Muscle layer of duodenum (tissue), 2 donors: ENCODE data around the gene MOB3B.

Experiments used
- H3K27ac ChIP-seq: one replicate; pipeline ENCODE4 v1.7.0; 2013; ENCODE audit warnings: mild to moderate bottlenecking, low read length
- H3K27me3 ChIP-seq: one replicate; pipeline ENCODE4 v1.7.0; 2013; ENCODE audit warnings: low read depth, mild to moderate bottlenecking, control low read depth, low read length
- H3K36me3 ChIP-seq, 2 donors: one replicate each; pipeline ENCODE4 v1.7.0; 2013; ENCODE audit warnings: low read length in 2 of 2, control low read depth in 1 of 2, mild to moderate bottlenecking in 1 of 2; ENCODE audit not compliant: insufficient read depth in 2 of 2, control insufficient read depth in 1 of 2
- H3K4me1 ChIP-seq, 2 donors: one replicate each; pipeline ENCODE4 v1.7.0; 2013; ENCODE audit warnings: low read length in 2 of 2, mild to moderate bottlenecking in 2 of 2, control low read depth in 1 of 2, moderate library complexity in 1 of 2; ENCODE audit not compliant: insufficient read depth in 2 of 2, control insufficient read depth in 1 of 2
- H3K4me3 ChIP-seq, 2 donors: one replicate each; pipeline ENCODE4 v1.7.0; 2013; ENCODE audit warnings: low read length in 2 of 2, low read depth in 1 of 2, mild to moderate bottlenecking in 1 of 2
- H3K9me3 ChIP-seq, 2 donors: one replicate each; pipeline ENCODE4 v1.7.0; 2013; ENCODE audit warnings: low read length in 2 of 2, control low read depth in 1 of 2, mild to moderate bottlenecking in 1 of 2; ENCODE audit not compliant: control insufficient read depth in 1 of 2
- donor health status: healthy.

Gene MOB3B

DNA sequence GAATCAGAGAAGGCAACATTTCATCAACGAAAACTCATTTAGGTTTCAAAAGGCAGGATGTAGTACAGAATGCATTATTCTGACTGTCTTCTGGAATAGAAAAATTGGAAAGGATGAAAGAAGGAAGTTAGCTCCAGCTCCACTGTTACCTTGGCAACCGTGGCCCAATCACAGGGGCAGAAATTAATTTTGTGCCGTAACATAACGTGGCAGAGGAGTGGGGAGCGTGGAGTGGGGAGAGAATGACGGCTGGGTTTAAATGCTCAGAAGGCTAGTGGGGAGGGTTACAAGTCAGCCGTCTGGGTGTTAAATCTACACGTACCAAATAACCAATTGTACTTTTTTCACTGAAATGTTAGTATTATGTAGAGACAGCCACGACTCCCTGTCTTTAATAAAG, 200.3 kb downstream of the MOB3B start:
- Histone ChIP-seq H3K9me3 (no peaks in the 10 kb centered on the region), H3K36me3 (no peaks in the 10 kb centered on the region), H3K4me3 (no peak overlapping the region), H3K27me3 (no peaks in the 10 kb centered on the region), H3K27ac (no peak overlapping the region), H3K4me1 (peaks cover 5 to 7% of the 10 kb centered on the region in 2 donors)

DNA sequence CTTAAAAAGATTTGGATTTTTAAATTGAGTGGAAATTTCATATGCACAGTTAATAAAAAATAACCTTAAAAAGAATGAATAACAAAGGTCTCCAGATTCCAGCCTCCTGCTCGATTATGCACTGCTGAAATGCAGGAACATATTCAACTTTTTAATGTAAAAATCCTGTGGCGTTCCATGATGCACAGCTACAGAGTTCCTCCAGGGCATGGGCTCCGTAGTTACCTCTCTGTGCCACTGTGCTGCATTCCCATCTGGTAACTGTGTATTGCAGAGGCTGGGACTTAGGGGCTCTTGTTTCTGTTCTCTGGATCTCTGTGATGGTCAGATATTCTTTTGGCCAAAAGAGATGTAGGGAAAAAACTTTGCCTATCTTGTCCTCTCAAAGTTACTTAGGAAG, 201.1 kb downstream of the MOB3B start:
- Histone ChIP-seq H3K36me3 (no peaks in the 10 kb centered on the region), H3K4me3 (no peak overlapping the region), H3K9me3 (no peaks in the 10 kb centered on the region), H3K27ac (no peak overlapping the region), H3K27me3 (no peaks in the 10 kb centered on the region), H3K4me1 (peaks cover 2 to 3% of the 10 kb centered on the region in 2 donors)

DNA sequence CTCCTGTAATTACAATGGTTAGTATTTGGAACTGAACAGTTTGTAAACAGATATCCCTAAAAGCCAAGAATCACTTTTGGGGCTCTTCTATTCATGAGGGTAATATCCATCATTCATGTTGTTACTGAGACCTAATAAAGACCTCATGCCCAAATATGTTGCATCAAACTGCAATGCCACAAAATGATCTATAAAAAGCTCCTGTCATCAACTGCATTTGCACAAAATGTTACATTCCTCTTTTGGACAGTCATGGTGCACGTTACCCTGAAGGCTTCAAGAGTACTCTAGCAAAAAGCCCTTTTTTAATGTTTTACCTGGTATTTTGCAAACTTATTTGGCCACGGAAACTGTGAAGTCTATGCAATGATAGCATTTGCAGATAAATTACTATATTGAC, 218.4 kb downstream of the MOB3B start:
- H3K27me3 ChIP-seq = no peaks in the 10 kb centered on the region
- no peak overlapping the region for H3K27ac ChIP-seq
- no peaks in the 10 kb centered on the region for H3K9me3 ChIP-seq
- no peaks in the 10 kb centered on the region for H3K36me3 ChIP-seq
- H3K4me3 ChIP-seq = no peak overlapping the region
- no peaks in the 10 kb centered on the region for H3K4me1 ChIP-seq

DNA sequence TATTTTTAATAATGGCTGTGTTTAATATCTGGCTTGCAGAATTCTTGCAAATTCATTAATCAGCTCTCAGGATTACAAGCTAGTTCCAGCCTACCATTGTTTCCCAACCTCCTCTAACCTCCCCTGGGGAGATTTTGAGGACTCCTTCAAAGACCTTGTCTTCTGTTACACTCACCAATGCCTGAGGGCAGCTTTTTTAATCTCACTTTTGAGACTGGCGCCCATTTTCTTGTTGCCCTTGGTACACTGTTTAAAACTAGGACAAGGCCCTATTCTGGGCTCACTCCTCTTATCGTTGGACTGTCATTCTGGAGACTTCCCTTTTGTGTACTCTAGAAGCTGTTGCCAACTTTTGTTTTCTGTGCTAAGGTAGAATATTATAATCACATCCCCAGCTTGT, 219.0 kb downstream of the MOB3B start:
- Histone ChIP-seq H3K27me3 (no peaks in the 10 kb centered on the region), H3K27ac (no peak overlapping the region), H3K9me3 (no peaks in the 10 kb centered on the region), H3K4me3 (no peak overlapping the region), H3K36me3 (no peaks in the 10 kb centered on the region), H3K4me1 (no peaks in the 10 kb centered on the region)

DNA sequence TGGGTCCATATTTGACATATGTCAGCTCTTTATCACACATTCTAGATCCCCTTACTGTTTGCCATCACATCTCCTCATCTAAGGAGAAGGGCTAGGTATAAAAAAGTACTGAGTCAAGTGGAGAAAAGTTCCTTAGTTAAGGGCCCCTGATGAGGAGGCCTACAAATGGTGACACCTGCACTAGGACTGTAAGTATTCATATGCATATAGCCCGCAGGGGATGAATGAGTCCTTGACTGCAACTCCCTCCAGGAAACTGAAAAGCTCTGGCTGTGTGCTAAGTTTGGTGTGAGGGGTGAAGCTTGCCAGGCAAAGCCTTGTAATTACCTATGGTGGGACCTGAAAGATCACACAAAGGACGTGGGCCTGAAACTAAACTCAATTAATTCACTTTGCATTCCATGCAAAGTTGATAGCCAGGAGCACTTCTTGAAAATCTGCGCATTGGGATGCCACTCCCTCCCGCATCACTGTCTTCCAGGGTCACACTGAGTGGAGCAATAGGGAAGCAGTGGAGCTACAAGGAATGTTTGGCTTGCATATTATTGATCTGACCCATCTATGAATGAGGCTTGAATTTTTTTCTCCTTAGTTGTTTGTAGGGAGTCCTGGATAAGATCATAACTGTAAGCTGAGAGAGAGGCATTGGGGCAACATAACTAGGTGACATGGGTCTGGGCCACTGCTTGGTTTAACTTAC, 220.8 kb downstream of the MOB3B start:
- no peak overlapping the region for H3K4me3 ChIP-seq
- H3K27ac ChIP-seq = no peak overlapping the region
- H3K9me3 ChIP-seq = no peaks in the 10 kb centered on the region
- no peaks in the 10 kb centered on the region for H3K27me3 ChIP-seq
- H3K36me3 ChIP-seq = no peaks in the 10 kb centered on the region
- H3K4me1 ChIP-seq = no peaks in the 10 kb centered on the region

DNA sequence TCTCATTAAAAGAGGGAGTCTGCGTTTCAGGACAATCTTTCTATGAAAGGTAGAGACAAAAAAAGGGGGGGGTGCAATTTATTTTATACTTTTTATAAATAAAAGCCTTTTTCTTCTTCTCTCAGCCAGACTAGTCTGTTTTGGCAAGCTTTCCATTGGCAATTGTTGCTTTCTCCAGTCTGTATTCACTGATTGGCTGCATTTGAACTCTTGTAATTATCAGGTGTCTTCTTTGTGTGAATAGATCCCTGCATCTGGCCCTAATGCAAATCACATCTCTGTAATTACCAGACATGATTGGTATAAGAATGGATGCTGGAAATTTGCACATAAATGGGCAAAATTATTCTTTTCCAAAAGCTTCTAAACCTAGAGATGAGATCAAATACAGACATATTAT, 225.1 kb downstream of the MOB3B start:
- H3K4me1 ChIP-seq = no peaks in the 10 kb centered on the region
- no peak overlapping the region for H3K27ac ChIP-seq

DNA sequence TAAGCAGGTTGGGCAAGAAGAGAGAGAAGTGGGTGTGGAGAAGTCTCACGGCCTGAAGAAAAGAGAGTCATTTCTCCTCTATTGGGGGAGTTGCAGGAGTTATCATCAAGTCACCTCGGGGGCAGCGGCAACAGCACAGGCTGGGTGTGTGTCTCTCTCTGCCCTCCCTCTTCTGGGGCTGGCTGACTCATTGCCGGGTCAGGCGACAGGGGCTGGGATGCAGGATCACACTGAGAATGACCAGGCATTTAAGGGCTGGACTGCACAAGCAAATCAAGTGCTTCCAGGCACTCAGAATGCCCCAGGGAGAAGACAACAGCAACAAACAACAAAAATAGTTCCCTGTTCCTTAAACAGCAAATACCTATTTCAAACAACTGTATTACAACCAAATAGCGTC, 226.4 kb downstream of the MOB3B start:
- Histone ChIP-seq H3K4me1 (no peaks in the 10 kb centered on the region), H3K9me3 (no peaks in the 10 kb centered on the region), H3K27ac (no peak overlapping the region), H3K36me3 (no peaks in the 10 kb centered on the region), H3K4me3 (no peak overlapping the region), H3K27me3 (no peaks in the 10 kb centered on the region)

More for the DNA sequence above, 225.1 kb downstream of the MOB3B start:
- H3K4me3 ChIP-seq = no peak overlapping the region
- no peaks in the 10 kb centered on the region for H3K9me3 ChIP-seq
- H3K27me3 ChIP-seq = no peaks in the 10 kb centered on the region
- H3K36me3 ChIP-seq = no peaks in the 10 kb centered on the region

DNA sequence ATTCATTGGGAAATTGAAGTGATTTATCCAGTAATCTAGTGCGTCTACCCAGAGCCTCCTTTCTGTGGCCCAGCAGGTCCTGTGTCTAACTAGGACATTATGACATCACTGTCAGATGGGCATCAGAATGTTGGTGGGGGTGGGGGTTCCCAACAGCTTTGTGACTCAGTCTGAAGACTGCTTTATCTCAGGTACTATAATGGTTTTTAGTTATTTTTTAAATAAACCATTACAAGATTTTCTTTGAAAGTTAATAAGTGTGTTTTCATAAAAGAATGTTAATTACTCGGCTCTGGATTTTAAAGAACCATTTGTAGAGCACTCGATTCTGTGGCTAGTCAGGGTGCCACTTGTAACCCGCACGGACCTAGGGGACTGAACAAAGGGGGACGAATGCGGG, 232.6 kb downstream of the MOB3B start, which contains the start of gene EQTN:
EQTN (minus strand) TSS at position 101 of the 400 bp plus-strand sequence; CDS start at position 6, 95 bp downstream.
- H3K36me3 ChIP-seq = no peaks in the 10 kb centered on the region
- no peaks in the 10 kb centered on the region for H3K9me3 ChIP-seq
- H3K4me3 ChIP-seq = no peak within 1 kb of the TSS
- no peaks in the 10 kb centered on the region for H3K27me3 ChIP-seq
- no peak within 1 kb of the TSS for H3K27ac ChIP-seq
- H3K4me1 ChIP-seq = no peaks in the 10 kb centered on the region

DNA sequence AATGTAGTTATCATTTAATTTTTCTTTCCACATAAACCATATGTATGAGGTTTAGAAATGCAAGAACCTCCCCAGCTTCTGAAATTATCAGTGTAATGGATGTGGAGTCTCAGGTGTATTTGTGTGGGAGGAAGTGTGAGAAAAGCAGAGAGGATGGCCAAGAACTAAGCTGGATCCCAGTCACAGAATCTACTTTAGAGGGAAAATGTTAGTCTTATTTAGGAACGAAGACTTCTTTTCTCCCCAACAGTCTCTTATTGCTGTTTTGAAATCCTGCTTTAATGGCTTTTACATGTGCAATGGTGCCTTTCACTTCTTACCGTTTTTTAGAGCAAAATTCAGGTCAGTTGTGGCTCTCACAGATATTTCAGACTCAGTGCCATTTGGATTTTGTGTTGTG, 235.6 kb downstream of the MOB3B start:
- Histone ChIP-seq H3K9me3 (no peaks in the 10 kb centered on the region), H3K4me1 (no peaks in the 10 kb centered on the region), H3K27ac (no peak overlapping the region), H3K36me3 (no peaks in the 10 kb centered on the region), H3K4me3 (no peak overlapping the region), H3K27me3 (no peaks in the 10 kb centered on the region)

DNA sequence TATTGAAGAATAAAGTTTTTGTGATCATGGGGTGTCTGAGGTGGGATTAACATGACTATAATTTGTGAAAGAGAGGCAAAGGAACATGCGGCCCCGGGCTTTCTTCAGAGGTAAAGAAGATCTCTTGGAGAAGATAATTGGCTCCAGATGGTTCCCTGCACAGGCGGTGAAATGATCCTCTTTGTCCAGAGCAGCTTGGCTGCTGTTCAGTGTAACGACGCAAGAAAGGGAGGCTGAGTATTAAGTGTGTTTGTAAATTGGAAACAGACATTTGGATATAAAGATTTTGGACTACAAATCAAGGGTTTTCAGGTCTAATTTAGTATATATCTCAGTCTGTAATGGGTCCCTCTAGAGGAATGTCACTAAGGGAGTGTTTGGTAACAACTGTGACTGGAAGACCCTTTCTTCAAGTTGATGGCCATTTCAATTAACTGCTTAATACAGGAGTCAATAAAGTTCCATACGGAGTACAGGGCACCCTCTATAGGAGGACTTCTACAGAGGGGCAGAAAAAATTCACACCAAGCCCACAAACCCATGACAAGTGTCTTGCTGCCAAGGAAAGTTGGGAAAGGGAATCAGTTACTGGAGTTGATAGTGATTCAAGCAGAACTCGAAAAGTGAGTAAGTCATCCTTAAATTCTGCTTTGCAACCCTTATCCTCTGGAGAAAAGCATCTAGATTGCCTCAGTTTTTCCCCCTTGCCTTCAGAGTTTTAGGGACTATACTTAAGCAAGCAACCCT, 236.8 kb downstream of the MOB3B start:
- Histone ChIP-seq H3K9me3 (no peaks in the 10 kb centered on the region), H3K27ac (no peak overlapping the region), H3K4me3 (no peak overlapping the region), H3K4me1 (no peaks in the 10 kb centered on the region), H3K36me3 (no peaks in the 10 kb centered on the region), H3K27me3 (no peaks in the 10 kb centered on the region)

DNA sequence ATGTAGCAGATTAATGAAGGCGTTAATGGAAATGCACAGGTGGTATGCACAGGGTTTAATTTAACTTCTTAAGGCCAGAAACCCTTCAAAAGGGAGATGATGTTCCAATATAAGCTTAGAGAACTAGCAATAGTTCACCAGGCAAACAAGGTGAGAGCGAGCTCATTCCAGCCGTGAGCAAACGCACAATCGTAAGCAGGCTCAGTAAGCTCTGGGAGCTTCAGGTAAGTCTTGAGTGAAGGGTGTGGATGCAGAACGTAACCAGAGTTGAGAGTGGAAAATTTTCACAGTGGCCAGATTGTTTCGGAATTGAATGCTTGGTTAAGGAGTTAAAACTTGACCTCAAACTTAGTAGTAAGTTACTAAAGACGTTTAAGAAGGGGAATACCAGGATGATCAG, 238.3 kb downstream of the MOB3B start:
- H3K9me3 ChIP-seq = no peaks in the 10 kb centered on the region
- no peak overlapping the region for H3K27ac ChIP-seq
- H3K36me3 ChIP-seq = no peaks in the 10 kb centered on the region
- H3K4me3 ChIP-seq = no peak overlapping the region
- no peaks in the 10 kb centered on the region for H3K4me1 ChIP-seq
- no peaks in the 10 kb centered on the region for H3K27me3 ChIP-seq
